Calu3 (cell line): Measurements from ENCODE around the gene MEOX2. TPM values are rescaled to one million over a fixed set of nuclear protein-coding genes. Genes with fewer than 3 reads are reported as not detected.

Experiments
- BruUV-seq: library from RNA; stranded (reverse); fragments of 400-500 nt; replicated peaks from 2 replicates; lab custom pipeline; 2021; lab: Mats Ljungman, UMichigan
- CTCF ChIA-PET: fragments of 300-600 bp; sonication (Branson Sonifier 250); formaldehyde crosslinking; loops from one replicate; lab custom pipeline; 2022; ENCODE audit warnings: antibody characterized with exemption; lab: Charles Lee
- DNase-seq: peaks from one replicate; pipeline ENCODE4 v3.0.0; 2022
- H3K27ac Mint-ChIP-seq: one replicate; pipeline ENCODE4 v1.8.0; 2022; ENCODE audit warnings: mixed read lengths; ENCODE audit not compliant: unreplicated experiment
- H3K27me3 Mint-ChIP-seq: one replicate; pipeline ENCODE4 v1.8.0; 2022; ENCODE audit warnings: mixed read lengths; ENCODE audit not compliant: unreplicated experiment
- H3K36me3 Mint-ChIP-seq: one replicate; pipeline ENCODE4 v1.8.0; 2022; ENCODE audit warnings: mild to moderate bottlenecking, moderate library complexity, mixed read lengths; ENCODE audit not compliant: insufficient read depth, unreplicated experiment
- H3K4me1 Mint-ChIP-seq: one replicate; pipeline ENCODE4 v1.8.0; 2022; ENCODE audit warnings: mild to moderate bottlenecking, low read depth, mixed read lengths; ENCODE audit not compliant: unreplicated experiment
- H3K4me3 Mint-ChIP-seq: one replicate; pipeline ENCODE4 v1.8.0; 2022; ENCODE audit warnings: mild to moderate bottlenecking, low read depth, moderate library complexity, mixed read lengths; ENCODE audit not compliant: unreplicated experiment
- H3K9me3 Mint-ChIP-seq: one replicate; pipeline ENCODE4 v1.8.0; 2022; ENCODE audit warnings: low read depth, mixed read lengths; ENCODE audit not compliant: unreplicated experiment
- CTCF ChIP-seq: fragments of 200-600 bp; IDR thresholded peaks from one replicate; pipeline ENCODE4 v1.8.0; 2022; ENCODE audit warnings: antibody characterized with exemption; ENCODE audit not compliant: unreplicated experiment
- intact Hi-C: fragments of 100-400 bp; cut with micrococcal nuclease; formaldehyde crosslinking; loops from one replicate; pipeline ENCODE4 v1.10.0; 2022; ENCODE audit not compliant: unreplicated experiment
- total RNA-seq: library from RNA; stranded (reverse); gene quantifications from 2 replicates; pipeline ENCODE4 v1.2.3, GENCODE V29; 2022

MEOX2 gene
- total RNA-seq, 1 experiment from 2014 or later, result 12.6 TPM

- CTCF ChIA-PET, result no interaction called here
- Mint-ChIP-seq H3K36me3 (no peaks in the 10 kb centered on the region), H3K27me3 (no peaks in the 10 kb centered on the region), H3K27ac (no peak overlapping the region), H3K4me3 (no peak overlapping the region), H3K9me3 (no peaks in the 10 kb centered on the region), H3K4me1 (no peaks in the 10 kb centered on the region)
- BruUV-seq, result no TSS peak
- no peak for TF ChIP-seq CTCF
- DNase-seq, result no peak
- intact Hi-C loops, result loop anchor here (5.0 kb wide), 2 partner anchors 45 to 280 kb away; partner anchors contain the start of gene AGMO
These were observed 78.8 kb downstream of the MEOX2 start for GRCh38 chr7:15607529-15608210.

GRCh38 chr7:15606561-15606960 is 79.9 kb downstream of the MEOX2 start:
- intact Hi-C loops, result loop anchor here (5.0 kb wide), 2 partner anchors 44 to 279 kb away; partner anchors contain the start of gene AGMO
- Mint-ChIP-seq H3K27me3 (no peaks in the 10 kb centered on the region), H3K36me3 (no peaks in the 10 kb centered on the region), H3K4me1 (no peaks in the 10 kb centered on the region), H3K27ac (no peak overlapping the region), H3K4me3 (no peak overlapping the region), H3K9me3 (no peaks in the 10 kb centered on the region)
- no peak for TF ChIP-seq CTCF
- no peak for DNase-seq
- BruUV-seq, result no TSS peak
- CTCF ChIA-PET, result no interaction called here

- H3K36me3 Mint-ChIP-seq, result no peaks in the 10 kb centered on the region
- DNase-seq, result no peak
- no peak overlapping the region for H3K4me3 Mint-ChIP-seq
- no peaks in the 10 kb centered on the region for H3K4me1 Mint-ChIP-seq
- no peak overlapping the region for H3K27ac Mint-ChIP-seq
- no peaks in the 10 kb centered on the region for H3K9me3 Mint-ChIP-seq
- CTCF ChIA-PET, result no interaction called here
- no TSS peak for BruUV-seq
- TF ChIP-seq CTCF, result no peak
- no peaks in the 10 kb centered on the region for H3K27me3 Mint-ChIP-seq
- intact Hi-C loops, result no loop called here
These were observed 82.3 kb downstream of the MEOX2 start for GRCh38 chr7:15604166-15604565.

GRCh38 chr7:15603124-15603523 is 83.4 kb downstream of the MEOX2 start:
- no peak overlapping the region for H3K27ac Mint-ChIP-seq
- no peak for DNase-seq
- no peak overlapping the region for H3K4me3 Mint-ChIP-seq
- H3K9me3 Mint-ChIP-seq, result no peaks in the 10 kb centered on the region
- H3K4me1 Mint-ChIP-seq, result no peaks in the 10 kb centered on the region
- no peak for TF ChIP-seq CTCF
- H3K36me3 Mint-ChIP-seq, result no peaks in the 10 kb centered on the region
- no peaks in the 10 kb centered on the region for H3K27me3 Mint-ChIP-seq
- CTCF ChIA-PET, result no interaction called here
- no TSS peak for BruUV-seq
- intact Hi-C loops, result no loop called here
